SK-N-SH (cell line): Measurements from ENCODE around the gene UFSP1. TPM values are rescaled to one million over a fixed set of nuclear protein-coding genes. Genes with fewer than 3 reads are reported as not detected.

ENCODE experiments used
- CTCF ChIA-PET: fragments of 300-600, 350-600 bp; formaldehyde crosslinking; extraction: SDS; loops from one replicate; lab custom pipeline; 2021; lab: Yijun Ruan, JAX
- POLR2A ChIA-PET: fragments of 350-600 bp; sonication (Branson Sonifier 250); formaldehyde crosslinking; extraction: SDS; loops from one replicate; lab custom pipeline; 2020; ENCODE audit warnings: antibody characterized with exemption, inconsistent platforms; lab: Yijun Ruan, JAX
- DNase-seq: peaks from one replicate; pipeline ENCODE4 v3.0.0; 2012
- H2AFZ ChIP-seq: fragments of 200-600 bp; sonication (generic); 2 replicates; pipeline ENCODE4 v1.8.1; 2016; ENCODE audit warnings: antibody characterized with exemption, mild to moderate bottlenecking, low read depth
- H3F3A ChIP-seq: fragments of 200-600 bp; sonication (generic); replicated peaks from 2 replicates; pipeline ENCODE3; 2016; ENCODE audit warnings: antibody characterized with exemption, mild to moderate bottlenecking; ENCODE audit not compliant: insufficient read depth
- H3K27ac ChIP-seq, 2 experiments: fragments of 200-500 bp in 1 of 2; fragments of 200-600 bp in 1 of 2; sonication (Bioruptor generic) in 1 of 2; sonication (generic), shearing (Covaris generic) in 1 of 2; 2 replicates each; pipeline versions ENCODE4 v1.5.1 to v1.6.1; 2014 to 2016; ENCODE audit warnings: low read depth in 2 of 2, inconsistent platforms in 1 of 2, low read length in 1 of 2, mild to moderate bottlenecking in 1 of 2, mixed read lengths in 1 of 2
- H3K27me3 ChIP-seq: fragments of 200-600 bp; sonication (generic), shearing (Covaris generic); 2 replicates; pipeline ENCODE4 v1.6.1; 2016; ENCODE audit warnings: mixed run types; ENCODE audit not compliant: insufficient read depth
- H3K36me3 ChIP-seq, 2 experiments: fragments of 200-500 bp in 1 of 2; fragments of 200-600 bp in 1 of 2; sonication (Bioruptor generic) in 1 of 2; sonication (generic) in 1 of 2; replicated peaks in 1 of 2; 2 replicates each; pipeline versions ENCODE3 to v1.5.1; 2014 to 2016; ENCODE audit warnings: low read length in 1 of 2, mild to moderate bottlenecking in 1 of 2; ENCODE audit not compliant: insufficient read depth in 2 of 2, control insufficient read depth in 1 of 2
- H3K4me1 ChIP-seq, 2 experiments: fragments of 200-500 bp in 1 of 2; fragments of 200-600 bp in 1 of 2; sonication (Bioruptor generic) in 1 of 2; sonication (generic), shearing (Covaris generic) in 1 of 2; 2 replicates each; pipeline versions ENCODE4 v1.5.1 to v1.6.1; 2014 to 2016; ENCODE audit warnings: low read depth in 1 of 2, low read length in 1 of 2, mixed run types in 1 of 2; ENCODE audit not compliant: insufficient read depth in 2 of 2, control insufficient read depth in 1 of 2
- H3K4me2 ChIP-seq: fragments of 200-600 bp; sonication (generic), shearing (Covaris generic); 2 replicates; pipeline ENCODE4 v1.6.1; 2017; ENCODE audit warnings: mixed run types
- H3K4me3 ChIP-seq, 2 experiments: fragments of 200-500 bp in 1 of 2; fragments of 200-600 bp in 1 of 2; sonication (Bioruptor generic) in 1 of 2; sonication (generic), shearing (Covaris generic) in 1 of 2; 2 replicates each; pipeline versions ENCODE4 v1.5.1 to v1.8.1; 2014 to 2016; ENCODE audit warnings: low read depth in 2 of 2, inconsistent platforms in 1 of 2, low read length in 1 of 2, mild to moderate bottlenecking in 1 of 2, mixed read lengths in 1 of 2, moderate library complexity in 1 of 2
- H3K79me2 ChIP-seq: fragments of 200-600 bp; sonication (generic); 2 replicates; pipeline ENCODE4 v1.8.1; 2017; ENCODE audit warnings: mild to moderate bottlenecking; ENCODE audit not compliant: insufficient read depth
- H3K9ac ChIP-seq: fragments of 200-600 bp; sonication (generic); 2 replicates; pipeline ENCODE4 v1.6.1; 2017; ENCODE audit warnings: mixed run types
- H3K9me2 ChIP-seq: fragments of 200-600 bp; sonication (generic); 2 replicates; pipeline ENCODE4 v1.6.1; 2017; ENCODE audit warnings: mixed run types
- H3K9me3 ChIP-seq: fragments of 200-600 bp; sonication (generic); 2 replicates; pipeline ENCODE4 v1.6.1; 2017; ENCODE audit warnings: mixed run types, mild to moderate bottlenecking, moderate library complexity
- H4K20me1 ChIP-seq: fragments of 200-600 bp; sonication (generic); 2 replicates; pipeline ENCODE4 v1.6.1; 2017; ENCODE audit warnings: mild to moderate bottlenecking, mixed run types; ENCODE audit not compliant: insufficient read depth
- CHD2 ChIP-seq: fragments of 150-350 bp; IDR thresholded peaks from 2 replicates; pipeline ENCODE4 v1.6.1; 2018; ENCODE audit warnings: low read length; ENCODE audit not compliant: partially characterized antibody
- ELF1 ChIP-seq: IDR thresholded peaks from 2 replicates; pipeline ENCODE4 v1.4.0; 2012
- FOXJ3 ChIP-seq: sonication (generic); formaldehyde crosslinking; IDR thresholded peaks from 2 replicates; pipeline ENCODE4 v1.5.1; 2020; ENCODE audit warnings: mild to moderate bottlenecking, missing genetic modification reagents
- FOXM1 ChIP-seq: IDR thresholded peaks from 2 replicates; pipeline ENCODE4 v1.4.0; 2012; ENCODE audit warnings: low read depth, mild to moderate bottlenecking
- NFIC ChIP-seq: IDR thresholded peaks from 2 replicates; pipeline ENCODE4 v1.4.0; 2012; ENCODE audit warnings: borderline replicate concordance
- NRF1 ChIP-seq: IDR thresholded peaks from 2 replicates; pipeline ENCODE4 v1.6.1; 2012; ENCODE audit warnings: low read depth, mild to moderate bottlenecking, low read length
- POLR2AphosphoS5 ChIP-seq: IDR thresholded peaks from 2 replicates; pipeline ENCODE4 v1.6.1; 2012; ENCODE audit warnings: low read depth, low read length
- TAF1 ChIP-seq: IDR thresholded peaks from 2 replicates; pipeline ENCODE4 v1.6.1; 2012; ENCODE audit warnings: low read depth, mild to moderate bottlenecking, low read length, moderate library complexity, borderline replicate concordance
- YY1 ChIP-seq: IDR thresholded peaks from 2 replicates; pipeline ENCODE4 v1.4.0; 2012; ENCODE audit warnings: low read depth, mild to moderate bottlenecking
- WGBS: methylation state at CpG from one replicate; pipeline ENCODE4 v1.1.6; 2017; ENCODE audit warnings: low lambda C conversion rate; 5-methylcytosine and 5-hydroxymethylcytosine counted together
- polyA plus RNA-seq, 3 experiments: library from polyadenylated mRNA; depleted of rRNA; stranded (reverse); fragments of >200 nt; gene quantifications; 2 replicates each; pipeline ENCODE4 v1.2.3, GENCODE V29; 2012
- TF ChIP-seq, protein P1 (sequence below): IDR thresholded peaks from 2 replicates; pipeline ENCODE4; 2012
- TF ChIP-seq, protein P2 (sequence below): IDR thresholded peaks from 2 replicates; pipeline ENCODE4 v1.4.0; 2012; ENCODE audit warnings: low read depth, borderline replicate concordance
- TF ChIP-seq, protein P3 (sequence below): IDR thresholded peaks from 2 replicates; pipeline ENCODE4 v1.4.0; 2012; ENCODE audit warnings: low read depth, borderline replicate concordance
- TF ChIP-seq, protein P4 (sequence below): fragments of 150-350 bp; IDR thresholded peaks from 2 replicates; pipeline ENCODE4 v1.6.1; 2017; ENCODE audit warnings: antibody characterized with exemption, low read length, low read depth, borderline replicate concordance

The UFSP1 gene
- polyA plus RNA-seq, 1 of the 3 experiments (the other 2 are of a cell fraction), result 4.5 TPM

DNA sequence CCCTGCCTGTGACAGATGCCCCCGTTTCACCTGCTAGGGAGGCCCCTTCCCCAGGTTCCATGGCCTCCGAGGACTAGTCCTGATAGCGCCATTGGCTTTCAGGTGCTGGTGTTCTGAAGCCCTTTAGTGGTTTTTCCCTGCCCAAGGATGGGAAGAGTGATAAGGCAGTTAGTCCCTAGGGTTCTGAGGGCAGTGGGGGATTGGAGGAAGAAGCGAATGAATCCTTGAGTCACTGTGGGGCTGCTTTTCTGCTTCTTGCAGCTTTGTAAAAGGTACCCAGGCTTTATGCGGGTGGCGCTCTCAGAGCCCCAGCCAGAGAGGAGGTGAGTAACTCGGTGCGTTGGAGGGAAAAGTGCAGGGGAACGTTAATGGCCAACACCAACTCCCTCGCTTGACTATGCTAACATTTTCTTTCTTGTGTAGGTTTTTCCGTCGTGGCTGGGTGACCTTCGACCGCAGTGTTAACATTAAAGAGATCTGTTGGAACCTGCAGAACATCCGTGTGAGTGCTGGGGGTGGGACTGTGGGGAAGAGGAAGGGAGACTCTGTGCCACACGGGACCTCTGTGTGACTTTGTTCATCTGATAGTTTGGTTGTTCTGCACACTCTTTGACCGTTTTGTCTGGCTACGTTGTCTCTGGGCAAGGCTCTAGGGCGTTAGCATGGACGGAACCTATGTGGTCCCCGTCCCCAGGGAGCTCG lies 3.9 kb downstream of the UFSP1 start:
- H4K20me1 ChIP-seq, result peaks cover 21% of the 10 kb centered on the region
- 90% methylated on average over 22 of the region's 22 CpGs for WGBS
- peaks cover 67% of the 10 kb centered on the region for H3K79me2 ChIP-seq
- H3K4me3 ChIP-seq, result no peak overlapping the region
- no peak overlapping the region for H2AFZ ChIP-seq
- no peaks in the 10 kb centered on the region for H3K9me3 ChIP-seq
- H3F3A ChIP-seq, result peaks cover 48% of the 10 kb centered on the region
- CTCF ChIA-PET, result interaction anchor here (1.1 to 4.9 kb wide), 4 partner anchors 8 to 403 kb away, joined by 5 to 16 read pairs (median 5); partner anchors contain the start of gene SLC12A9
- H3K36me3 ChIP-seq, result peaks cover 64 to 80% of the 10 kb centered on the region in 2 experiments
- no peak overlapping the region for H3K27ac ChIP-seq
- H3K4me2 ChIP-seq, result no peak overlapping the region
- no peaks in the 10 kb centered on the region for H3K27me3 ChIP-seq
- TF ChIP-seq, protein P1, sequence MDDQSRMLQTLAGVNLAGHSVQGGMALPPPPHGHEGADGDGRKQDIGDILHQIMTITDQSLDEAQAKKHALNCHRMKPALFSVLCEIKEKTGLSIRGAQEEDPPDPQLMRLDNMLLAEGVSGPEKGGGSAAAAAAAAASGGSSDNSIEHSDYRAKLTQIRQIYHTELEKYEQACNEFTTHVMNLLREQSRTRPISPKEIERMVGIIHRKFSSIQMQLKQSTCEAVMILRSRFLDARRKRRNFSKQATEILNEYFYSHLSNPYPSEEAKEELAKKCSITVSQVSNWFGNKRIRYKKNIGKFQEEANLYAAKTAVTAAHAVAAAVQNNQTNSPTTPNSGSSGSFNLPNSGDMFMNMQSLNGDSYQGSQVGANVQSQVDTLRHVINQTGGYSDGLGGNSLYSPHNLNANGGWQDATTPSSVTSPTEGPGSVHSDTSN, result no peak
- 0 out of 2 replicates have a peak, but pooled peaks have one; percentile 18 for TF ChIP-seq POLR2AphosphoS5
- no peak overlapping the region for H3K9ac ChIP-seq
- H3K4me1 ChIP-seq, result peaks cover 4 to 33% of the 10 kb centered on the region in 2 experiments
- POLR2A ChIA-PET, result interaction anchor here (5.8 kb wide), 1 partner anchor 9 kb away, joined by 126 read pairs; the partner anchor contains the start of gene SRRT
- H3K9me2 ChIP-seq, result no peaks in the 10 kb centered on the region
- DNase-seq, result no peak

DNA sequence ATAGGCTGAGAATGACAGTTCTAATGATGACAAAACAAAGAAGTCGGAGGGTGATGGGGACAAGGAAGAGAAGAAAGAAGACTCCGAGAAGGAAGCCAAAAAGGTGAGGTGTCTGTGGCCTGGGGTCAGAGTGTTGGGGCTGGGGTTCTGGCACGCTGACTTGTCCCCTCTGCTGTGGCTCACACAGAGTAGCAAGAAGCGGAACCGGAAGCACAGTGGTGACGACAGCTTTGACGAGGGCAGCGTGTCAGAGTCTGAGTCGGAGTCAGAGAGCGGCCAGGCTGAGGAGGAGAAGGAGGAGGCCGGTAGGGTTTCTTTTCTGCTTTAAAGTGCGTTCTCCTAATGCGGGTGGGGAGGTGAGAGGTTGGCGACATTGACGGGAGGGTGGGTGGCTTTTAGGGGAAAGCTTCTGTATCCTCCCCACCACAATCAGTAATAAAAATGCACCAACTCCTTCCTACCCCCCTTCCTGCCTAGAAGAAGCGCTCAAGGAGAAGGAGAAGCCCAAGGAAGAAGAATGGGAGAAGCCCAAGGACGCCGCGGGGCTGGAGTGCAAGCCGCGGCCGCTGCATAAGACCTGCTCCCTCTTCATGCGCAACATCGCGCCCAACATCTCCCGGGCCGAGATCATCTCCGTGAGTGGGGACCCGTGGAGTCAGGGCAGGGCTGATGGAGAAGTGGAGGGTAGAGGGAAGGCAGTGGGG lies 4.6 kb downstream of the UFSP1 start:
- Histone ChIP-seq H3K79me2 (peaks cover 74% of the 10 kb centered on the region), H3K4me1 (peaks cover 4 to 27% of the 10 kb centered on the region in 2 experiments), H3K36me3 (peaks cover 65 to 82% of the 10 kb centered on the region in 2 experiments), H3K27ac (no peak overlapping the region), H3K4me3 (no peak overlapping the region), H3K9ac (no peak overlapping the region), H3K9me2 (no peaks in the 10 kb centered on the region), H2AFZ (no peak overlapping the region), H3F3A (peaks cover 46% of the 10 kb centered on the region), H3K27me3 (no peaks in the 10 kb centered on the region), H3K9me3 (no peaks in the 10 kb centered on the region), H3K4me2 (no peak overlapping the region), H4K20me1 (peaks cover 28% of the 10 kb centered on the region)
- peak; percentile 30 for DNase-seq
- no peak for TF ChIP-seq ELF1
- no peak for TF ChIP-seq FOXM1
- TF ChIP-seq, protein P2, sequence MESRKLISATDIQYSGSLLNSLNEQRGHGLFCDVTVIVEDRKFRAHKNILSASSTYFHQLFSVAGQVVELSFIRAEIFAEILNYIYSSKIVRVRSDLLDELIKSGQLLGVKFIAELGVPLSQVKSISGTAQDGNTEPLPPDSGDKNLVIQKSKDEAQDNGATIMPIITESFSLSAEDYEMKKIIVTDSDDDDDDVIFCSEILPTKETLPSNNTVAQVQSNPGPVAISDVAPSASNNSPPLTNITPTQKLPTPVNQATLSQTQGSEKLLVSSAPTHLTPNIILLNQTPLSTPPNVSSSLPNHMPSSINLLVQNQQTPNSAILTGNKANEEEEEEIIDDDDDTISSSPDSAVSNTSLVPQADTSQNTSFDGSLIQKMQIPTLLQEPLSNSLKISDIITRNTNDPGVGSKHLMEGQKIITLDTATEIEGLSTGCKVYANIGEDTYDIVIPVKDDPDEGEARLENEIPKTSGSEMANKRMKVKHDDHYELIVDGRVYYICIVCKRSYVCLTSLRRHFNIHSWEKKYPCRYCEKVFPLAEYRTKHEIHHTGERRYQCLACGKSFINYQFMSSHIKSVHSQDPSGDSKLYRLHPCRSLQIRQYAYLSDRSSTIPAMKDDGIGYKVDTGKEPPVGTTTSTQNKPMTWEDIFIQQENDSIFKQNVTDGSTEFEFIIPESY, result no peak
- no peak for TF ChIP-seq NFIC
- TF ChIP-seq, protein P3, sequence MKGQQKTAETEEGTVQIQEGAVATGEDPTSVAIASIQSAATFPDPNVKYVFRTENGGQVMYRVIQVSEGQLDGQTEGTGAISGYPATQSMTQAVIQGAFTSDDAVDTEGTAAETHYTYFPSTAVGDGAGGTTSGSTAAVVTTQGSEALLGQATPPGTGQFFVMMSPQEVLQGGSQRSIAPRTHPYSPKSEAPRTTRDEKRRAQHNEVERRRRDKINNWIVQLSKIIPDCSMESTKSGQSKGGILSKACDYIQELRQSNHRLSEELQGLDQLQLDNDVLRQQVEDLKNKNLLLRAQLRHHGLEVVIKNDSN, result no peak
- TF ChIP-seq POLR2AphosphoS5, result no peak
- no peak for TF ChIP-seq TAF1
- TF ChIP-seq, protein P4, sequence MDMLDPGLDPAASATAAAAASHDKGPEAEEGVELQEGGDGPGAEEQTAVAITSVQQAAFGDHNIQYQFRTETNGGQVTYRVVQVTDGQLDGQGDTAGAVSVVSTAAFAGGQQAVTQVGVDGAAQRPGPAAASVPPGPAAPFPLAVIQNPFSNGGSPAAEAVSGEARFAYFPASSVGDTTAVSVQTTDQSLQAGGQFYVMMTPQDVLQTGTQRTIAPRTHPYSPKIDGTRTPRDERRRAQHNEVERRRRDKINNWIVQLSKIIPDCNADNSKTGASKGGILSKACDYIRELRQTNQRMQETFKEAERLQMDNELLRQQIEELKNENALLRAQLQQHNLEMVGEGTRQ, result no peak
- no peak for TF ChIP-seq FOXJ3 (CRISPR knock-in tag)
- TF ChIP-seq NRF1, result no peak
- TF ChIP-seq YY1, result no peak
- no peak for TF ChIP-seq CHD2
- POLR2A ChIA-PET, result interaction anchor here (5.8 kb wide), 1 partner anchor 9 kb away, joined by 126 read pairs; the partner anchor contains the start of gene SRRT
- CTCF ChIA-PET, result interaction anchor here (4.9 kb wide), 1 partner anchor 33 kb away, joined by 16 read pairs; the partner anchor contains the start of gene SLC12A9
- 93% methylated on average over 29 of the region's 29 CpGs for WGBS
